OCI-LY3 (cell line): ENCODE results near the gene SCART1.

Experiments
- H2AFZ ChIP-seq: fragments of 200-600, 300-600 bp; shearing (Covaris generic); 2 replicates; pipeline ENCODE4 v1.6.0; 2014; ENCODE audit warnings: antibody characterized with exemption, low read depth, low read length
- H3K27ac ChIP-seq: fragments of 200-600, 300-600 bp; sonication (generic); 2 replicates; pipeline ENCODE4 v1.5.1; 2014; ENCODE audit warnings: mild to moderate bottlenecking, low read length, moderate library complexity, mixed read lengths
- H3K27me3 ChIP-seq: fragments of 200-600, 300-600 bp; sonication (generic); 2 replicates; pipeline ENCODE4 v1.6.1; 2014; ENCODE audit warnings: low read depth, low read length, mixed read lengths
- H3K36me3 ChIP-seq: fragments of 200-600, 300-600 bp; sonication (generic); replicated peaks from 2 replicates; pipeline ENCODE3; 2014; ENCODE audit warnings: low read depth, low read length, mixed read lengths
- H3K4me1 ChIP-seq: fragments of 300-600, 200-600 bp; sonication (generic); 2 replicates; pipeline ENCODE4 v1.6.1; 2014; ENCODE audit warnings: low read length, mixed read lengths
- H3K4me2 ChIP-seq: fragments of 200-600, 300-600 bp; sonication (generic); 2 replicates; pipeline ENCODE4 v1.6.1; 2014; ENCODE audit warnings: low read length, mixed read lengths
- H3K4me3 ChIP-seq: fragments of 300-600, 200-600 bp; sonication (generic); 2 replicates; pipeline ENCODE4 v1.5.1; 2014; ENCODE audit warnings: antibody characterized with exemption, mild to moderate bottlenecking, low read length, moderate library complexity
- H3K79me2 ChIP-seq: fragments of 300-600, 200-600 bp; shearing (Covaris generic); 2 replicates; pipeline ENCODE4 v1.6.1; 2014; ENCODE audit warnings: mild to moderate bottlenecking, low read length, mixed read lengths
- H3K9ac ChIP-seq: fragments of 300-600, 200-600 bp; shearing (Covaris generic); 2 replicates; pipeline ENCODE4 v1.6.0; 2014; ENCODE audit warnings: mild to moderate bottlenecking, low read length, moderate library complexity
- H3K9me3 ChIP-seq: fragments of 200-600, 300-600 bp; shearing (Covaris generic); 2 replicates; pipeline ENCODE4 v1.6.1; 2014; ENCODE audit warnings: low read length, mixed read lengths; ENCODE audit not compliant: insufficient read depth
- H4K20me1 ChIP-seq: fragments of 200-600, 300-600 bp; sonication (generic); 2 replicates; pipeline ENCODE4 v1.6.1; 2016; ENCODE audit warnings: low read length, mixed read lengths; ENCODE audit not compliant: insufficient read depth
- CTCF ChIP-seq: fragments of 200-600, 300-600 bp; sonication (generic); IDR thresholded peaks from 2 replicates; pipeline ENCODE4 v1.5.1; 2014; ENCODE audit warnings: antibody characterized with exemption, low read length, low read depth
- EZH2phosphoT487 ChIP-seq: fragments of 200-600 bp; shearing (Covaris generic); IDR thresholded peaks from 2 replicates; pipeline ENCODE4 v1.6.1; 2018; ENCODE audit warnings: antibody characterized with exemption, mixed run types, low read depth

SCART1 gene

GRCh38 chr10:133461027-133461426 is 7.3 kb downstream of the SCART1 start:
- Histone ChIP-seq H3K36me3 (no peaks in the 10 kb centered on the region), H3K4me1 (no peaks in the 10 kb centered on the region), H3K9ac (no peak overlapping the region), H4K20me1 (no peaks in the 10 kb centered on the region), H3K9me3 (no peaks in the 10 kb centered on the region), H2AFZ (no peak overlapping the region), H3K27me3 (no peaks in the 10 kb centered on the region), H3K79me2 (no peaks in the 10 kb centered on the region), H3K4me2 (no peak overlapping the region), H3K4me3 (no peak overlapping the region), H3K27ac (no peak overlapping the region)
- TF ChIP-seq EZH2phosphoT487 (no peak), CTCF (no peak)

GRCh38 chr10:133461841-133462240 is 8.1 kb downstream of the SCART1 start:
- Histone ChIP-seq H3K9ac (no peak overlapping the region), H3K27ac (no peak overlapping the region), H2AFZ (no peak overlapping the region), H3K79me2 (no peaks in the 10 kb centered on the region), H3K4me2 (no peak overlapping the region), H3K36me3 (no peaks in the 10 kb centered on the region), H4K20me1 (no peaks in the 10 kb centered on the region), H3K4me3 (no peak overlapping the region), H3K9me3 (no peaks in the 10 kb centered on the region), H3K4me1 (no peaks in the 10 kb centered on the region), H3K27me3 (no peaks in the 10 kb centered on the region)
- TF ChIP-seq EZH2phosphoT487 (no peak), CTCF (no peak)

- H4K20me1 ChIP-seq, result no peaks in the 10 kb centered on the region
Observed at GRCh38 chr10:133462512-133463305, 9.0 kb downstream of the SCART1 start.

More at GRCh38 chr10:133462512-133463305, 9.0 kb downstream of the SCART1 start:
- H2AFZ ChIP-seq, result no peak overlapping the region
- H3K9ac ChIP-seq, result no peak overlapping the region
- H3K27me3 ChIP-seq, result no peaks in the 10 kb centered on the region
- TF ChIP-seq CTCF, result no peak
- no peak for TF ChIP-seq EZH2phosphoT487
- H3K79me2 ChIP-seq, result no peaks in the 10 kb centered on the region
- H3K9me3 ChIP-seq, result no peaks in the 10 kb centered on the region
- no peak overlapping the region for H3K4me3 ChIP-seq
- no peaks in the 10 kb centered on the region for H3K4me1 ChIP-seq
- no peaks in the 10 kb centered on the region for H3K36me3 ChIP-seq
- H3K27ac ChIP-seq, result no peak overlapping the region
- H3K4me2 ChIP-seq, result no peak overlapping the region
